ENCODE measurements around the gene SMYD4.
"Not testable (repeated sequence)": the region's sequence is repeated elsewhere in the genome, so short reads cannot be mapped to it uniquely, and the experiment has no call there.

The SMYD4 gene

GRCh38 chr17:1860978-1861377 lies 31.3 kb upstream of the SMYD4 start:
- no peak for TF ChIP-seq CTCF (IDR thresholded peaks at IDR 0.05; ENCODE audit: low read depth, low read length, missing control alignments)
- H3K4me3 ChIP-seq (ENCODE audit: low read depth, low read length) = no peak overlapping the region
- no peak for DNase-seq (ENCODE audit: low read depth)

- H3K4me3 ChIP-seq (ENCODE audit: low read depth, low read length); DNase-seq (ENCODE audit: low read depth): not testable (repeated sequence)
Measured at GRCh38 chr17:1856462-1856861, 26.8 kb upstream of the SMYD4 start.

GRCh38 chr17:1853698-1854097 lies 24.0 kb upstream of the SMYD4 start:
- TF ChIP-seq CTCF (IDR thresholded peaks at IDR 0.05; ENCODE audit: low read depth, low read length, missing control alignments) = no peak
- H3K4me3 ChIP-seq (ENCODE audit: low read depth, low read length) = no peak overlapping the region
- no peak for DNase-seq (ENCODE audit: low read depth)

GRCh38 chr17:1852327-1852726 lies 22.6 kb upstream of the SMYD4 start:
- no peak for DNase-seq (ENCODE audit: low read depth)
- no peak for TF ChIP-seq CTCF (IDR thresholded peaks at IDR 0.05; ENCODE audit: low read depth, low read length, missing control alignments)
- H3K4me3 ChIP-seq (ENCODE audit: low read depth, low read length) = no peak overlapping the region

- no peak for TF ChIP-seq CTCF (IDR thresholded peaks at IDR 0.05; ENCODE audit: low read depth, low read length, missing control alignments)
- DNase-seq (ENCODE audit: low read depth) = no peak
- no peak overlapping the region for H3K4me3 ChIP-seq (ENCODE audit: low read depth, low read length)
Measured at GRCh38 chr17:1847191-1847590, 17.5 kb upstream of the SMYD4 start.

- H3K4me3 ChIP-seq (ENCODE audit: low read depth, low read length) = no peak overlapping the region
- DNase-seq (ENCODE audit: low read depth) = no peak
- no peak for TF ChIP-seq CTCF (IDR thresholded peaks at IDR 0.05; ENCODE audit: low read depth, low read length, missing control alignments)
Measured at GRCh38 chr17:1843947-1844346, 14.2 kb upstream of the SMYD4 start.

- TF ChIP-seq CTCF (IDR thresholded peaks at IDR 0.05; ENCODE audit: low read depth, low read length, missing control alignments) = no peak
- DNase-seq (ENCODE audit: low read depth) = no peak
- H3K4me3 ChIP-seq (ENCODE audit: low read depth, low read length) = no peak overlapping the region
Measured at GRCh38 chr17:1839516-1839915, 9.8 kb upstream of the SMYD4 start.
